Epithelial cell of umbilical artery (primary cell): Measurements from ENCODE around the gene KATNB1. TPM values are rescaled to one million over a fixed set of nuclear protein-coding genes. Genes with fewer than 3 reads are reported as not detected.

Source experiments
- total RNA-seq: library from RNA; depleted of rRNA; stranded (reverse); fragments of >200 nt; gene quantifications from 2 replicates; pipeline ENCODE4 v1.2.3, GENCODE V29; 2014

The KATNB1 gene, protein sequence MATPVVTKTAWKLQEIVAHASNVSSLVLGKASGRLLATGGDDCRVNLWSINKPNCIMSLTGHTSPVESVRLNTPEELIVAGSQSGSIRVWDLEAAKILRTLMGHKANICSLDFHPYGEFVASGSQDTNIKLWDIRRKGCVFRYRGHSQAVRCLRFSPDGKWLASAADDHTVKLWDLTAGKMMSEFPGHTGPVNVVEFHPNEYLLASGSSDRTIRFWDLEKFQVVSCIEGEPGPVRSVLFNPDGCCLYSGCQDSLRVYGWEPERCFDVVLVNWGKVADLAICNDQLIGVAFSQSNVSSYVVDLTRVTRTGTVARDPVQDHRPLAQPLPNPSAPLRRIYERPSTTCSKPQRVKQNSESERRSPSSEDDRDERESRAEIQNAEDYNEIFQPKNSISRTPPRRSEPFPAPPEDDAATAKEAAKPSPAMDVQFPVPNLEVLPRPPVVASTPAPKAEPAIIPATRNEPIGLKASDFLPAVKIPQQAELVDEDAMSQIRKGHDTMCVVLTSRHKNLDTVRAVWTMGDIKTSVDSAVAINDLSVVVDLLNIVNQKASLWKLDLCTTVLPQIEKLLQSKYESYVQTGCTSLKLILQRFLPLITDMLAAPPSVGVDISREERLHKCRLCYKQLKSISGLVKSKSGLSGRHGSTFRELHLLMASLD
- total RNA-seq: 20.4 and 23.1 TPM in 2 replicates

DNA sequence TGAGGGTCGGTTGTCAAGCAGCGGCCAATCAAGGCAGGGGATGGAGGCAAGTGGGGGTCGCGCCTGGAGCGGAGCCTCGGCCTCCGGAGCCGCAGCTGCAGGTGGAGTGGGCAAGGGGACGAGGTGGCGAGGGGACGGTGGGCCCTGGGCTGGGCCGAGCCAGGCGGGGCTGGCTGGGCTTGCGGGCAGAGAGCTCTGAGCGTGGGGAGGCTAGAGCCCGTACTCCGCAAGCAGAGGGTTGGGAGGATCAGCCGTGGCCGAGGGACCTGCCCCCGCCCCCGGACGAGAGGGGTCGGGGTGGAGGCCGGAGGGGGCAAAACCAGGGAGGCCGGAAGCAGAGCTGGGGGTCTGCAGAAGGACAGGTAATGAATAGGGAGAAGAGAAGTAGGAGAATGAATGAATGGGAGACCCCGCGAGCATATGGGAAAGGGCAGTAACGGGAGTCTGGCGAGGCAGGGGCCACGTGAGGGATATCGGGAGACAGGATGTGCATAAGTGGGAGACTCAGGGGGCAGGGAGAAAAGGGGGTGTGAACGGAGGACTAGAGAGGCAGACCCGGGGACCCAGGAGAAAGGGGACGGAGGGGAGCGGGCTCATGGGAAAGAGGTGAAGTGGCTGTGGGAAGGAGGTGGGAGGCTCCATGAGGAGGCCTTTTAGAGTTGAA, at the start of gene KATNB1:
KATNB1 (plus strand) TSS at position 16 of the 664 bp plus-strand sequence. CDS start 1,474 bp downstream, outside the sequence.

GRCh38 chr16:57694725-57695679, 40.6 kb upstream of the KATNB1 start, which contains the start of gene DRC7:
DRC7 (plus strand) TSS chr16:57694806; CDS start chr16:57697950, 3,144 bp downstream.

GRCh38 chr16:57802341-57803133, 67.0 kb downstream of the KATNB1 start, which contains the start of gene KIFC3:
KIFC3 (minus strand) TSS chr16:57802491; CDS start chr16:57798243, 4,248 bp downstream.

Other genes with a start within 250 kb of the KATNB1 start
- gene DOK4, start 249.3 kb upstream of the KATNB1 start, total RNA-seq: 17.2 and 22.7 TPM in 2 replicates
- 8.8 and 15.0 TPM in 2 replicates for gene CCDC102A, start 199.2 kb upstream of the KATNB1 start, total RNA-seq
- not detected in 2 replicates for gene ADGRG5, start 193.1 kb upstream of the KATNB1 start, total RNA-seq
- gene ADGRG1, start 107.1 kb upstream of the KATNB1 start, total RNA-seq: 10.6 and 12.3 TPM in 2 replicates
- not detected in 2 replicates for gene ADGRG3, start 67.5 kb upstream of the KATNB1 start, total RNA-seq
- under 0.01 TPM in 2 replicates for gene DRC7, start 41.0 kb upstream of the KATNB1 start, total RNA-seq
- gene KIFC3, start 66.7 kb downstream of the KATNB1 start, total RNA-seq: 43.5 and 45.8 TPM in 2 replicates
- gene CNGB1, start 235.4 kb downstream of the KATNB1 start, total RNA-seq: not detected in 2 replicates